H9 (cell line): ENCODE data around the gene RINL. TPM values are rescaled to one million over a fixed set of nuclear protein-coding genes. Genes with fewer than 3 reads are reported as not detected.

Experiments
- DNase-seq: peaks from one replicate; pipeline ENCODE4 v3.0.0-alpha.2; 2017
- H2AFZ ChIP-seq: one replicate; pipeline ENCODE4 v1.6.1; 2013; ENCODE audit warnings: mild to moderate bottlenecking, low read length, control low read depth, moderate library complexity
- H2AK5ac ChIP-seq: 2 replicates; pipeline ENCODE4 v1.6.1; 2013; ENCODE audit warnings: low read length, control low read depth, mixed read lengths; ENCODE audit not compliant: insufficient read length
- H2BK120ac ChIP-seq: one replicate; pipeline ENCODE4 v1.6.1; 2013; ENCODE audit warnings: low read depth, mild to moderate bottlenecking, low read length, control low read depth, inconsistent platforms; ENCODE audit not compliant: poor library complexity, severe bottlenecking
- H2BK12ac ChIP-seq: 2 replicates; pipeline ENCODE4 v1.6.1; 2013; ENCODE audit warnings: low read length, control low read depth, mixed read lengths, low read depth; ENCODE audit not compliant: insufficient read length
- H2BK15ac ChIP-seq: 2 replicates; pipeline ENCODE4 v1.6.1; 2013; ENCODE audit warnings: low read depth, low read length, control low read depth
- H2BK20ac ChIP-seq: one replicate; pipeline ENCODE4 v1.6.1; 2013; ENCODE audit warnings: low read depth, mild to moderate bottlenecking, low read length, control low read depth, inconsistent platforms; ENCODE audit not compliant: poor library complexity, severe bottlenecking
- H2BK5ac ChIP-seq: 2 replicates; pipeline ENCODE4 v1.6.1; 2013; ENCODE audit warnings: low read length, control low read depth, mixed read lengths; ENCODE audit not compliant: insufficient read length
- H3K14ac ChIP-seq: 2 replicates; pipeline ENCODE4 v1.6.1; 2013; ENCODE audit warnings: low read length, control low read depth; ENCODE audit not compliant: insufficient read depth
- H3K18ac ChIP-seq: 2 replicates; pipeline ENCODE4 v1.6.1; 2013; ENCODE audit warnings: low read depth, mild to moderate bottlenecking, mixed read lengths, low read length, control low read depth; ENCODE audit not compliant: insufficient read length
- H3K23ac ChIP-seq: 2 replicates; pipeline ENCODE4 v1.6.1; 2013; ENCODE audit warnings: low read length, control low read depth, mixed read lengths, low read depth; ENCODE audit not compliant: insufficient read length
- H3K23me2 ChIP-seq: 2 replicates; pipeline ENCODE4 v1.6.1; 2013; ENCODE audit warnings: low read depth, mild to moderate bottlenecking, mixed read lengths, low read length, control low read depth; ENCODE audit not compliant: insufficient read length, poor library complexity, severe bottlenecking
- H3K27ac ChIP-seq: 2 replicates; pipeline ENCODE4 v1.5.1; 2013; ENCODE audit warnings: low read length, control low read depth, mixed read lengths, low read depth; ENCODE audit not compliant: insufficient read length
- H3K27me3 ChIP-seq: 2 replicates; pipeline ENCODE4 v1.6.1; 2013; ENCODE audit warnings: low read length, control low read depth, inconsistent platforms; ENCODE audit not compliant: insufficient read depth
- H3K4ac ChIP-seq: 2 replicates; pipeline ENCODE4 v1.6.1; 2013; ENCODE audit warnings: low read depth, mild to moderate bottlenecking, control low read depth, inconsistent platforms, low read length, moderate library complexity
- H3K4me1 ChIP-seq: 2 replicates; pipeline ENCODE4 v1.6.1; 2013; ENCODE audit warnings: low read length, control low read depth, inconsistent platforms; ENCODE audit not compliant: insufficient read depth
- H3K4me2 ChIP-seq: 2 replicates; pipeline ENCODE4 v1.6.1; 2013; ENCODE audit warnings: low read length, control low read depth, mixed read lengths; ENCODE audit not compliant: insufficient read length, insufficient read depth
- H3K56ac ChIP-seq: 2 replicates; pipeline ENCODE4 v1.6.1; 2013; ENCODE audit warnings: low read depth, mild to moderate bottlenecking, mixed read lengths, low read length, control low read depth; ENCODE audit not compliant: insufficient read length
- H3K79me1 ChIP-seq: 2 replicates; pipeline ENCODE4 v1.6.1; 2013; ENCODE audit warnings: low read depth, mild to moderate bottlenecking, moderate library complexity, low read length, control low read depth, inconsistent platforms; ENCODE audit not compliant: insufficient read depth, poor library complexity, severe bottlenecking
- H3K79me2 ChIP-seq: 2 replicates; pipeline ENCODE4 v1.6.1; 2013; ENCODE audit warnings: low read length, control low read depth, inconsistent platforms; ENCODE audit not compliant: insufficient read depth
- H3K9ac ChIP-seq: 2 replicates; pipeline ENCODE4 v1.6.1; 2013; ENCODE audit warnings: low read length, control low read depth, mixed read lengths; ENCODE audit not compliant: insufficient read length; ENCODE audit errors: extremely low read depth
- H3K9me3 ChIP-seq: one replicate; pipeline ENCODE4 v1.6.1; 2013; ENCODE audit warnings: low read depth, low read length, inconsistent platforms; ENCODE audit not compliant: control insufficient read depth
- H3T11ph ChIP-seq: one replicate; pipeline ENCODE4 v1.6.1; 2013; ENCODE audit warnings: mild to moderate bottlenecking, low read length, control low read depth, inconsistent platforms
- H4K20me1 ChIP-seq: one replicate; pipeline ENCODE4 v1.6.1; 2013; ENCODE audit not compliant: control insufficient read depth, insufficient read length, insufficient read depth
- H4K5ac ChIP-seq: 2 replicates; pipeline ENCODE4 v1.6.1; 2013; ENCODE audit warnings: low read depth, mild to moderate bottlenecking, mixed read lengths, low read length, control low read depth; ENCODE audit not compliant: insufficient read length
- H4K8ac ChIP-seq: replicated peaks from 2 replicates; pipeline ENCODE4 v1.6.1; 2013; ENCODE audit warnings: low read length, control low read depth, mixed read lengths, low read depth; ENCODE audit not compliant: insufficient read length
- H4K91ac ChIP-seq: 2 replicates; pipeline ENCODE4 v1.6.1; 2013; ENCODE audit warnings: low read depth, mild to moderate bottlenecking, moderate library complexity, mixed read lengths, low read length, control low read depth; ENCODE audit not compliant: insufficient read length
- H3K27ac Mint-ChIP-seq, 3 experiments: 2 replicates in 2 of 3; 3 replicates in 1 of 3; pipeline ENCODE4 v1.8.0; 2020 to 2021; ENCODE audit warnings: mixed read lengths in 3 of 3, mild to moderate bottlenecking in 1 of 3, moderate library complexity in 1 of 3
- H3K27me3 Mint-ChIP-seq: 2 replicates; pipeline ENCODE4 v1.8.0; 2021; ENCODE audit warnings: low read depth, mild to moderate bottlenecking, moderate library complexity, mixed read lengths
- H3K36me3 Mint-ChIP-seq, 3 experiments: 2 replicates in 2 of 3; 3 replicates in 1 of 3; pipeline ENCODE4 v1.8.0; 2020 to 2021; ENCODE audit warnings: low read depth in 3 of 3, mixed read lengths in 3 of 3; ENCODE audit not compliant: insufficient read depth in 1 of 3
- H3K4me1 Mint-ChIP-seq, 2 experiments: 2 replicates each; pipeline ENCODE4 v1.8.0; 2020; ENCODE audit warnings: mixed read lengths in 2 of 2
- H3K4me3 Mint-ChIP-seq, 2 experiments: 2 replicates in 1 of 2; 3 replicates in 1 of 2; pipeline ENCODE4 v1.8.0; 2020 to 2021; ENCODE audit warnings: mild to moderate bottlenecking in 2 of 2, mixed read lengths in 2 of 2, moderate library complexity in 1 of 2
- H3K9me3 Mint-ChIP-seq, 2 experiments: 2 replicates in 1 of 2; 3 replicates in 1 of 2; pipeline ENCODE4 v1.8.0; 2020; ENCODE audit warnings: mild to moderate bottlenecking in 2 of 2, mixed read lengths in 2 of 2, moderate library complexity in 1 of 2
- CTCF ChIP-seq: fragments of 200-600 bp; sonication (generic); conservative IDR thresholded peaks from 3 replicates; pipeline ENCODE4 v1.8.0; 2021; ENCODE audit warnings: antibody characterized with exemption, mild to moderate bottlenecking
- WGBS: extraction: QIAGEN DNeasy Blood & Tissue Kit; methylation state at CpG from one replicate; pipeline ENCODE4 v1.1.7; 2013; ENCODE audit warnings: missing lambda C conversion rate, low lambda C conversion rate, mixed read lengths; ENCODE audit not compliant: insufficient read length; ENCODE audit errors: extremely low coverage; 5-methylcytosine and 5-hydroxymethylcytosine counted together
- total RNA-seq: library from RNA; stranded (reverse); gene quantifications from 2 replicates; pipeline ENCODE4 v1.2.1, GENCODE V29; 2021

Gene RINL
- total RNA-seq, 1 experiment from 2014 or later: 6.4 TPM

GRCh38 chr19:38917516-38917915, 39.4 kb upstream of the RINL start:
- H2BK15ac ChIP-seq: no peak overlapping the region
- Mint-ChIP-seq H3K27me3 (no peaks in the 10 kb centered on the region), H3K36me3 (peaks cover 12 to 22% (median 18%) of the 10 kb centered on the region in 3 experiments; a peak in 6 of 7 replicates), H3K4me1 (no peaks in the 10 kb centered on the region), H3K9me3 (peaks cover 0 to 2% of the 10 kb centered on the region in 2 experiments; a peak in 1 of 5 replicates), H3K27ac (no peak overlapping the region), H3K4me3 (no peak overlapping the region)
- no peaks in the 10 kb centered on the region for H3K9me3 ChIP-seq
- H3K9ac ChIP-seq: no peak overlapping the region
- no peaks in the 10 kb centered on the region for H3K23me2 ChIP-seq
- no peak overlapping the region for H3K14ac ChIP-seq
- no peak for DNase-seq
- H3K23ac ChIP-seq: no peak overlapping the region
- no peak for TF ChIP-seq CTCF
- WGBS: no CpG with 5 or more reads among the region's 9 CpGs
- H2BK20ac ChIP-seq: no peak overlapping the region
- H2AFZ ChIP-seq: no peak overlapping the region
- H3K18ac ChIP-seq: no peak overlapping the region
- H2AK5ac ChIP-seq: no peak overlapping the region
- H2BK120ac ChIP-seq: no peak overlapping the region
- no peaks in the 10 kb centered on the region for H3K4me1 ChIP-seq
- H3T11ph ChIP-seq: no peak overlapping the region
- no peak overlapping the region for H4K91ac ChIP-seq
- no peaks in the 10 kb centered on the region for H4K20me1 ChIP-seq
- H3K27ac ChIP-seq: no peak overlapping the region
- no peaks in the 10 kb centered on the region for H3K79me2 ChIP-seq
- no peak overlapping the region for H3K4ac ChIP-seq
- no peak overlapping the region for H3K4me2 ChIP-seq
- H3K27me3 ChIP-seq: no peaks in the 10 kb centered on the region
- H2BK12ac ChIP-seq: no peak overlapping the region
- H2BK5ac ChIP-seq: no peak overlapping the region
- H4K8ac ChIP-seq: no peak overlapping the region
- no peaks in the 10 kb centered on the region for H3K79me1 ChIP-seq
- H3K56ac ChIP-seq: no peak overlapping the region
- H4K5ac ChIP-seq: no peak overlapping the region
